ENCODE measurements around the gene CRISP3.

DNA sequence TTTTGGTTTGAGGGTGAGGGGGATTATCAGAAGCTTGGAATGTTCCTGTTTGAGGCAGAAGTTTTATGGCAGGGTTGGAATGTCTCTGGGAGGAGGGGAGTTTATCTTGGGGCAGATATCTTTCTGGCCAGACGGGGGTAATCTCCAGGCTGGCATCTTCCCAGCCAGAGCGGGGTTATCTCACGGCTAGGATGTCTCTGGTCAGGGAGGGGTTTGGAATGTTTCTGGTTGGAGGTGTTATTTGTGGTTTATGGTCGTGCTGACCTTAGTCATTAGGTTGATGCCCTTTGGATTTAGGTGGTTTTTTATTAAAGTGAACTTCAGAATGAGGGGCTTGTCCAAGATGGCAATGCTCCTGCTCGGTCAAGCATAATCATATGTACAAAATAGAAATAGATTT lies 28.1 kb upstream of the CRISP3 start:
- TF ChIP-seq, protein P1, sequence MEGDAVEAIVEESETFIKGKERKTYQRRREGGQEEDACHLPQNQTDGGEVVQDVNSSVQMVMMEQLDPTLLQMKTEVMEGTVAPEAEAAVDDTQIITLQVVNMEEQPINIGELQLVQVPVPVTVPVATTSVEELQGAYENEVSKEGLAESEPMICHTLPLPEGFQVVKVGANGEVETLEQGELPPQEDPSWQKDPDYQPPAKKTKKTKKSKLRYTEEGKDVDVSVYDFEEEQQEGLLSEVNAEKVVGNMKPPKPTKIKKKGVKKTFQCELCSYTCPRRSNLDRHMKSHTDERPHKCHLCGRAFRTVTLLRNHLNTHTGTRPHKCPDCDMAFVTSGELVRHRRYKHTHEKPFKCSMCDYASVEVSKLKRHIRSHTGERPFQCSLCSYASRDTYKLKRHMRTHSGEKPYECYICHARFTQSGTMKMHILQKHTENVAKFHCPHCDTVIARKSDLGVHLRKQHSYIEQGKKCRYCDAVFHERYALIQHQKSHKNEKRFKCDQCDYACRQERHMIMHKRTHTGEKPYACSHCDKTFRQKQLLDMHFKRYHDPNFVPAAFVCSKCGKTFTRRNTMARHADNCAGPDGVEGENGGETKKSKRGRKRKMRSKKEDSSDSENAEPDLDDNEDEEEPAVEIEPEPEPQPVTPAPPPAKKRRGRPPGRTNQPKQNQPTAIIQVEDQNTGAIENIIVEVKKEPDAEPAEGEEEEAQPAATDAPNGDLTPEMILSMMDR (IDR thresholded peaks at IDR 0.05) = no peak
- TF ChIP-seq EZH2 (IDR thresholded peaks at IDR 0.05; ENCODE audit: borderline replicate concordance, insufficient read depth, low read depth, low read length, poor library complexity, severe bottlenecking) = no peak

Measured in B cell (primary cell).